ENCODE measurements around the gene HSPA12B.

Gene HSPA12B

GRCh38 chr20:3729811-3730540, 2.5 kb upstream of the HSPA12B start:
- DNase-seq (ENCODE audit: low spot score) = no peak

GRCh38 chr20:3730803-3731672, 1.4 kb upstream of the HSPA12B start:
- no peak for DNase-seq (ENCODE audit: low spot score)

- DNase-seq (ENCODE audit: low spot score) = peak; percentile 45
Measured at GRCh38 chr20:3731944-3732326, 550 bp upstream of the HSPA12B start.

- DNase-seq (ENCODE audit: low spot score) = no peak
Measured at GRCh38 chr20:3733119-3733995, 872 bp downstream of the HSPA12B start.

- DNase-seq (ENCODE audit: low spot score) = no peak
Measured at GRCh38 chr20:3734111-3734843, 1.8 kb downstream of the HSPA12B start.

- no peak for DNase-seq (ENCODE audit: low spot score)
Measured at GRCh38 chr20:3735768-3736167, 3.3 kb downstream of the HSPA12B start.

GRCh38 chr20:3738111-3739053, 5.9 kb downstream of the HSPA12B start:
- no peak for DNase-seq (ENCODE audit: low spot score)

GRCh38 chr20:3739054-3739925, 6.8 kb downstream of the HSPA12B start:
- no peak for DNase-seq (ENCODE audit: low spot score)

- no peak for DNase-seq (ENCODE audit: low spot score)
Measured at GRCh38 chr20:3739926-3740451, 7.5 kb downstream of the HSPA12B start.

GRCh38 chr20:3740615-3741301, 8.3 kb downstream of the HSPA12B start:
- DNase-seq (ENCODE audit: low spot score) = no peak

- DNase-seq (ENCODE audit: low spot score) = no peak
Measured at GRCh38 chr20:3741836-3742458, 9.5 kb downstream of the HSPA12B start.

GRCh38 chr20:3743251-3743650, 10.8 kb downstream of the HSPA12B start:
- no peak for DNase-seq (ENCODE audit: low spot score)

GRCh38 chr20:3744037-3744436, 11.6 kb downstream of the HSPA12B start:
- DNase-seq (ENCODE audit: low spot score) = no peak

GRCh38 chr20:3744806-3745685, 12.6 kb downstream of the HSPA12B start:
- peak; percentile 96 for DNase-seq (ENCODE audit: low spot score)

GRCh38 chr20:3745686-3746173, 13.2 kb downstream of the HSPA12B start:
- no peak for DNase-seq (ENCODE audit: low spot score)

GRCh38 chr20:3747471-3747870, 15.0 kb downstream of the HSPA12B start:
- no peak for DNase-seq (ENCODE audit: low spot score)

- no peak for DNase-seq (ENCODE audit: low spot score)
Measured at GRCh38 chr20:3748073-3748472, 15.6 kb downstream of the HSPA12B start.
